NCI-H460 (cell line): ENCODE data around the gene KANSL1. TPM values are rescaled to one million over a fixed set of nuclear protein-coding genes. Genes with fewer than 3 reads are reported as not detected.

Experiments used
- DNase-seq: peaks from one replicate; pipeline ENCODE4 v3.0.0-alpha.2; 2016; ENCODE audit warnings: low read depth; ENCODE audit errors: extremely low read depth
- total RNA-seq: library from RNA; depleted of rRNA; stranded (reverse); fragments of >200 nt; shearing (Covaris generic); gene quantifications from 2 replicates; pipeline ENCODE4 v1.2.3, GENCODE V29; 2014

The KANSL1 gene
- total RNA-seq, 1 experiment from 2014 or later, result 20.4 TPM

GRCh38 chr17:46045639-46046038 is 147.6 kb downstream of the KANSL1 start:
- no peak for DNase-seq

- DNase-seq, result no peak
Observed at GRCh38 chr17:46044989-46045388, 148.2 kb downstream of the KANSL1 start.

- DNase-seq, result peak; percentile 78
Observed at GRCh38 chr17:46044286-46044928, 148.8 kb downstream of the KANSL1 start.

DNA sequence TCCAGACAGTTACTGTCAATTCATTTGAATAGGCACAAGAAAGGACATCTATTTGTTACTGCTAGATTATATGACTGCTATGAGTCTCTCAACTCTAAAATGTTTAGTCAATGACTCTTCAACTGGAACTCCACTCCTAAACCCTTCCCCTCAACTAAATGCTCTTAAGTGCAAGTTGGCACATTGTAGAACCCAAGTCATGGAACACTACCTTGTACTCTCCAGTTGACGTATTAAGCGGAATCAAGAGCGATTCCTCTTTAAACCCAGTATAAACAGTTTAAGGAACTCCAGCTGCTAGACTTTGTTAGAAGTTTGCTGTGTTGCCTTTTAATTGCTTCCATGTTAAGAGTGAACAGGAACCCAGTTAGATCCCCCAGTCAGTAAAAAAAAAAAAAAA is 149.6 kb downstream of the KANSL1 start:
- DNase-seq, result no peak

GRCh38 chr17:46042925-46043324 is 150.3 kb downstream of the KANSL1 start:
- DNase-seq, result no peak

DNA sequence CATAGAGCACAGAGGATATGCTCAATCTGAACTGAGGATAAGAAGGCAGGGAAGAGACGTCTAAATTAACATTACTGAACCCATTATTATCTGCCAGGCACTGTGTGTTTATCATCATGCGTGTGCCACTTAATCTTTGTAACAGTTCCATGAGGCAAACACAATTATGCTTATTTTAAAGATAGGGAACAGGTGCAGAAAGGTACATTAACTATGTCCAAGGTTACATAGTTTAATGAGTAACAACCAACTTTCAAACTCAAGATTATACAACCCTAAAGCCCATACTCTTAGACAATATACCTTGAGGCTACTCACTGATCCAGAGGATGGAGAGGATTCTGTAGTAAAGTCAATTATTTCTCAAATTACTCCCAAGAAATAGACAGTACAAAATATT is 151.0 kb downstream of the KANSL1 start:
- no peak for DNase-seq

DNA sequence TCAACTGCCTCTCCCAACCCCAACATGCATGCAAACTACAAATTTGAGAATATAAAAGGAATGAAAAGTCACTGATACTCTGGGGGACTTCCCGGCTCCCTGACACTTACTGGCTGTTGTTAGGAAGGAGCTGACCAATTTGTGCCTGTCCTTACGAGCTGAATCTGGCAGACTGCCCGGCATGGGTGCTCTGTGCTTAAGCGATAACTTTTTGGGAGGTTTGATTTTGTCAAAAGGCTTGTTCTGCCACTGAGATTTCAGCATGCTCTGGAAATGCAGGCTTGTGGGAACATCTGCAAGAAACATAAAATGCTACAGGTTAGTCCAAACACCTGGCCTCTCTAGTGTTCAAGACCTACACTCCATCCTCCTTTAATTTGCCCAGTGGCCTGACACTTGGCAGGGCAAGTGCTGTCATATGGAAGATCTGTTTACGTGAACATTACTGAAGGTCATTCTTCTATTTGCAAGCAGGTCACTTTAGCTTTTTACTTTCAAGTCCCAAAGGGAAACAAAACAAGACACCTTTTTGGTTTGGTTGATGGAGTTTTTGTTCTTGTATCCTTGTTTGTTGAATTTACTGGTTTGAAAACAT is 153.5 kb downstream of the KANSL1 start:
- DNase-seq, result no peak

GRCh38 chr17:46038937-46039336 is 154.3 kb downstream of the KANSL1 start:
- DNase-seq, result no peak

DNA sequence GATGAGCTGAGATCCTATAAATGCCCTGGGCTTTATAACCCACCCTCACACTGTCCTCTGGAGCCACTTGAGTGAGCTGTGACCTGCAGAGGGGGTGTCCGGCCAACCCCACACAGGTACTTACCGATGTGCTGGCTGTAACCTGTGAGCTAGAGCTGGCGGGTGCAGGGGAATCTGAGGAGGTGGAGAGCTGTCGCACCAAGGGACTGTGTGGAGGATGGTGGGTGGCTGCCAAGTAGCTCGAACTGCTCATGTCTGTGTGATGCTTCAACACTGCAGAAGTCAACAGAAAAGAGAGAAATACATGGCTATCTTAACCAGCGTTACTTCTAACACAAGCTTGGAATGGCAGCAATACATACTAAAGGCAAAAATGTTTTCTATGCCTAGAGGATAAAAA is 154.8 kb downstream of the KANSL1 start:
- DNase-seq, result no peak

DNA sequence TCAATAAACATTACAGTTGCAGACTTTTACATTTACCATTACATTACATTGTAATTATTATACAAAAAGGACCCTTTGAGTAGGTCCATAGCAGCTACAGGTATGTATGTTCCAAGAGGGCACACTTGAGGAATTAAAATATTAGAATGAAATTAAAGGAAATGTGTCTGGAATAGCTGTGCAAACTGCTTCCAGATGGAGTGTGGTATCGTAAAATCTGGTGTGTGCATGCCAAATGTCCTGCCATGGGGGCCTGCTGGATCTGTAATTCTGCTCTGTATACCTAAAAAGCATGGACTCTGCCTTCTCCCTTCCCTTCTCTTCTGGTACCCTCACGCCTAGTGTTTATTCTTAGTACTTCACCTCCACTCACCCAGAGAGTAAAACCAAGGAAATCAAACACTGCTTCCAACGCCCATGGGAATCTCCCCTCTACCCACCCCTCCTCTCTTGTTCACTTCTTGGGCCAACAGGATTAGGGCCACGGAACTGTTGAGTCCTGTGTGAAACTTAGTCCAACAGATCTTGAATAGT is 155.4 kb downstream of the KANSL1 start:
- no peak for DNase-seq

- no peak for DNase-seq
Observed at GRCh38 chr17:46036491-46036890, 156.7 kb downstream of the KANSL1 start.

GRCh38 chr17:46035112-46035818 is 158.0 kb downstream of the KANSL1 start:
- no peak for DNase-seq

DNA sequence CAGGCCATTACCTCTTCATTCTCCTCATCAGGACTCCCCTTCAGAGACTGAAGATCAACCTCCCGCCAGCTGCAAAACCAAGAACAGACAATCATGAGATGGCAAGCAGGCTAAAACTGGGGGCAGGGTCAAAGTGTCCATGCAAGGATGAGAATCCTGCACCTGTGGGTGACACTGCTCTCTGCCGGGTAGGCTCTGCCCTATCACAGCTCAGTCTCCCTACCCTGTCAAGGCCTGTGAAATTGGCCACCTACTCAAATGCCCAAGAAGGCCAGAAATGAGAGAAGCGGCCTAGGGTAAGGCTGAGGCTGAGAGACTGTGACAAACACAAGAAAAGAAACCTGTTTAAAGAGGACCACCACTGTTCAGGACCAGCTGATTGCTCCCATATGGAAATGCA is 159.8 kb downstream of the KANSL1 start:
- no peak for DNase-seq

- DNase-seq, result no peak
Observed at GRCh38 chr17:46032909-46033308, 160.3 kb downstream of the KANSL1 start.

GRCh38 chr17:46031920-46032319 is 161.3 kb downstream of the KANSL1 start:
- no peak for DNase-seq

DNA sequence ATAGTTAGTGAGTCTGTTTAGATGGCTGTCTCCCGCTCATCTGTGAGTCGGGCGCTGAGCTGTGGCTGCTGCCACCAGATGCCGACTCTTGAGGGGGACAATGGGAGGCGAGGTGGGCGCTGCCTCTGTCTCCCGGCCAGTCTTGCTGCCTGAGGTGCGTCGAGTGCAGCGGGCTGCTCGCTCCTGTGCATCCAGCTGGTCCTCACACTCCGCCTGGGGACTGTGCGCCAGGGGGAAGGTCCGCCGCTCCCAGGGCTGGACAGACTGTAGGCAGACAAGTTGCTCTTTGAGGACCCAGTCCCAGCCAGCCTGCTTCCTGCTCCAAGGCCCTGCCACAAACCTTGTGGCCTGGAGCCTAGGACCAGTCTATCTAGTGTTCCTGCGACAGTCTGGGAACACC is 161.8 kb downstream of the KANSL1 start:
- no peak for DNase-seq

DNA sequence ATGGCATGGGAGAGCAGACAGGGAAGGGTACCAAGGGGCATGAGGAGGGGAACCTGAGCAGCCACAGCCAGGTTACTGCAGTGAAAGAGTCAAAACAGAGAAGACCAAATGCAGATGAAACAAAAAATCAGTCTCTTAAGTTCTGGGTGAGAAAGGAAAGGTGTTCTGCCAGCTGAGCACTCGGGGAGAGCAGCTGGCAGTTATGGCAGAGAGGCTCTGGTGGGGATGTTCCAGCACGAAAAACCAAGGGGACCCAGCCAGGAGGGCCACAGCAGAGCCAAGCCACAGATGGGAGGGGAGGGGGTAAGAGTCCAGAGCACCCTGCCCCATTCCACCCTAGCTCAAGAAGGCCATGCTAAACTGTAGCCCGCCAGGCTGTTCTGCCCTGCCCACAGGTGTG is 162.5 kb downstream of the KANSL1 start:
- DNase-seq, result no peak

DNA sequence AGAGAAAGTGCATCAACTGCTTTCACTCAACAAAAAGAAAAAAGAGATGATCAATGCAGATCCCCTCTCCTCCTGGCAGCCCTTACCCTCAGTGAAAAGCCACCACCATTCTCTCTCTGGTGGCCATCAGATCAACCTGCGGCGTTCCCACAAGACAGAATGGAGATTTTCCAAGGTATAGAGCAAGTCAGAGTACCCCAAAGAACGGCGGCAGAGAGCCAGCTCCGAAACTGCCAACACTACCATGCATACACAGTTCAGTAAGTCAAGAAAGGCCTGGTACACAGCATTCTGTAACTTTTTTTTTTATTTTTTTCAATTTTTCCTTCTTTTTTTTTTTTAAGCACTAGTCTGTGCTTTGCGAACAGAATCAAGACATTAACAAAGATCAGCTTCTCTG is 163.6 kb downstream of the KANSL1 start:
- DNase-seq, result no peak

DNA sequence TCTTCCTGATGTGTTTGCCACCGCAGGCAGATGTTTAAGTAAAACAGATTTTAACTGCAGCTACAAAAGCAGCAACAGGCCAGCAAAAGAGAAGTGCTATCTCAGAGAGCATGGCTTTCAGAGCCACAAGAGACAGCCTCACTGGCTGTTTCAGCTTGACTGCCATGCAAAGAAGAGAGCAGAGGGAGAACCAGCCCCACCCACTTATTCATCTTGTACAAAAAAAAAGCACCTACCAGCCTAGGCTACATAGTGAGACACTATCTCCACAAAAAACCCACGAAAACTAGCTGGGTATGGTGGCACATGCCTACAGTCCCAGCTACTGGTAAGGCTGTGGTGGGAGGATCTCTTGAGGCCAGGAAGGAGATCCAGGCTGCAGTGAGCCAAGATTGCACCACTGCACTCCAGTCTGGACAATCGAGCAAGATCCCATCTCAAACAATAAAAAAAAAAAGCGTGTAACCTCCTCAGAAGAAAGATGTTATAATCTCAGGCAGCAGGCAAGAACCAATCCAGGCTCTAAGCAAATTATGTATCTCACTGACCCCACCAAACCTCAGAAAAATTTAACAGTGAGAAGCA is 164.2 kb downstream of the KANSL1 start:
- DNase-seq, result no peak

GRCh38 chr17:46028374-46028773 is 164.9 kb downstream of the KANSL1 start:
- DNase-seq, result no peak

DNA sequence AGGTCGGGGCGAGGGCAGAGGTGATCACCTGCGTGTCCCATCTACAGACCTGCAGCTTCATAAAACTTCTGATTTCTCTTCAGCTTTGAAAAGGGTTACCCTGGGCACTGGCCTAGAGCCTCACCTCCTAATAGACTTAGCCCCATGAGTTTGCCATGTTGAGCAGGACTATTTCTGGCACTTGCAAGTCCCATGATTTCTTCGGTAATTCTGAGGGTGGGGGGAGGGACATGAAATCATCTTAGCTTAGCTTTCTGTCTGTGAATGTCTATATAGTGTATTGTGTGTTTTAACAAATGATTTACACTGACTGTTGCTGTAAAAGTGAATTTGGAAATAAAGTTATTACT is 165.3 kb downstream of the KANSL1 start:
- no peak for DNase-seq
